ENCODE data around the gene UNC119. TPM values are rescaled to one million over a fixed set of nuclear protein-coding genes. Genes with fewer than 3 reads are reported as not detected.

Gene UNC119
- polyA plus RNA-seq, 3 donors: 77.5 to 189 (median 80.2) TPM

DNA sequence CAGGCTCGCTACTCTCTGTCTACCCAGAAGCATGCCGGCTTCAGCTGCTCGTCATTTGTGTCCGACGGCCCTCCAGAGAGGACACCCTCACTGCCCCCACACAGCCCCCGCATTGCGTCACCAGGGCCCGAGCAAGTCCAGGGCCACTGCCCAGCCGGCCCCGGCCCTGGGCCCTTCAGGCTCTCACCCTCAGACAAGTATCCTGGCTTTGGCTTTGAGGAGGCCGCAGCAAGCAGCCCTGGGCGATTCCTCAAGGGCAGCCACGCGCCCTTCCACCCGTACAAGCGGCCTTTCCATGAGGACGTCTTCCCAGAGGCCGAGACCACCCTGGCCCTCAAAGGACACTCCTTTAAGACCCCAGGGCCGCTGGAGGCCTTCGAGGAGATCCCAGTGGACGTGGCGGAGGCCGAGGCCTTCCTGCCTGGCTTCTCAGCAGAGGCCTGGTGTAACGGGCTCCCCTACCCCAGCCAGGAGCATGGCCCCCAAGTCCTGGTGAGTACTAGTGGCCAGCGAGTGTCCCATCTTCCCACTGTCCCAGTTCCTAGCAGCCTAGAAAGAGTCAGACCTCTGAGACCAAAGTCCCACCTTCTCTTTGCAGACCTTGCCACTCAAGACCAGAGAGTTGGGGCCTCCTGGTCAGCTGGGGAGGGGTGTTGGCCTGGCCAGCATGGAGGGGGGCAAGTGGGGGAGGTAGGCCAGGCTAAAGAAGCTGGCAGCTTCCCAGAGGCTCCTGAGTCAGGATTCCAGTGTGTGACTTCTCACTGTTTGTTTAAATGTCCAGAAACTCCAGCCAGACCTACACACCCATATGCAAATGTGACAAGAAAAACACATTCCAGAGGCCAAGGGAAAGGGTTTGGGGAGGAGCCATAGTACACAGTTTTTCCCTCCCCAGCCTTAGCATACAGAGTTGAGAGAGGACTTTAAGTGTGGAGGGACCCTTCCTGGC is 27.7 kb downstream of the UNC119 start:
- Histone ChIP-seq H3K79me2 (ENCODE audit: insufficient read depth, low read length) (no peaks in the 10 kb centered on the region), H3K4me2 (replicated peaks; ENCODE audit: extremely low read depth, low read length, poor library complexity, severe bottlenecking) (no peak overlapping the region), H4K20me1 (ENCODE audit: insufficient read depth, low read length) (no peaks in the 10 kb centered on the region), H3K27ac (ENCODE audit: low read depth in 1 of 2, low read length in 2 of 2) (no peak overlapping the region), H3K36me3 (replicated peaks in 1 of 2; ENCODE audit: control insufficient read depth in 1 of 2, insufficient read depth in 2 of 2, low read length in 2 of 2) (no peaks in the 10 kb centered on the region), H3K9me3 (replicated peaks in 1 of 2; ENCODE audit: control insufficient read depth in 1 of 2, insufficient read depth in 1 of 2, low read length in 2 of 2) (no peaks in the 10 kb centered on the region), H3K4me3 (replicated peaks in 1 of 3; ENCODE audit: low read depth in 2 of 3, low read length in 3 of 3) (no peak overlapping the region), H3K27me3 (ENCODE audit: control insufficient read depth in 2 of 2, insufficient read depth in 2 of 2, low read length in 2 of 2) (no peaks in the 10 kb centered on the region), H2AFZ (ENCODE audit: insufficient read depth, low read depth, low read length, poor library complexity, severe bottlenecking) (no peak overlapping the region), H3K9ac (ENCODE audit: insufficient read depth, low read length, poor library complexity, severe bottlenecking) (no peak overlapping the region), H3K4me1 (ENCODE audit: control insufficient read depth in 1 of 2, insufficient read depth in 2 of 2, low read length in 2 of 2) (peaks cover 0 to under 1% of the 10 kb centered on the region in 2 donors)
- Mint-ChIP-seq H3K4me3 (no peak overlapping the region), H3K4me1 (no peaks in the 10 kb centered on the region), H3K9me3 (no peaks in the 10 kb centered on the region), H3K36me3 (no peaks in the 10 kb centered on the region), H3K27ac (no peak overlapping the region), H3K27me3 (ENCODE audit: low read depth in 3 of 3) (peaks cover 0 to 6% (median 5%) of the 10 kb centered on the region in 3 donors)
- WGBS (ENCODE audit: insufficient coverage): 94% methylated on average over 24 of the region's 25 CpGs
- intact Hi-C loops (cut with micrococcal nuclease): no loop called here
- TF ChIP-seq, protein P1, sequence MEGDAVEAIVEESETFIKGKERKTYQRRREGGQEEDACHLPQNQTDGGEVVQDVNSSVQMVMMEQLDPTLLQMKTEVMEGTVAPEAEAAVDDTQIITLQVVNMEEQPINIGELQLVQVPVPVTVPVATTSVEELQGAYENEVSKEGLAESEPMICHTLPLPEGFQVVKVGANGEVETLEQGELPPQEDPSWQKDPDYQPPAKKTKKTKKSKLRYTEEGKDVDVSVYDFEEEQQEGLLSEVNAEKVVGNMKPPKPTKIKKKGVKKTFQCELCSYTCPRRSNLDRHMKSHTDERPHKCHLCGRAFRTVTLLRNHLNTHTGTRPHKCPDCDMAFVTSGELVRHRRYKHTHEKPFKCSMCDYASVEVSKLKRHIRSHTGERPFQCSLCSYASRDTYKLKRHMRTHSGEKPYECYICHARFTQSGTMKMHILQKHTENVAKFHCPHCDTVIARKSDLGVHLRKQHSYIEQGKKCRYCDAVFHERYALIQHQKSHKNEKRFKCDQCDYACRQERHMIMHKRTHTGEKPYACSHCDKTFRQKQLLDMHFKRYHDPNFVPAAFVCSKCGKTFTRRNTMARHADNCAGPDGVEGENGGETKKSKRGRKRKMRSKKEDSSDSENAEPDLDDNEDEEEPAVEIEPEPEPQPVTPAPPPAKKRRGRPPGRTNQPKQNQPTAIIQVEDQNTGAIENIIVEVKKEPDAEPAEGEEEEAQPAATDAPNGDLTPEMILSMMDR (IDR thresholded peaks at IDR 0.05): no peak
- DNase-seq: no peak

DNA sequence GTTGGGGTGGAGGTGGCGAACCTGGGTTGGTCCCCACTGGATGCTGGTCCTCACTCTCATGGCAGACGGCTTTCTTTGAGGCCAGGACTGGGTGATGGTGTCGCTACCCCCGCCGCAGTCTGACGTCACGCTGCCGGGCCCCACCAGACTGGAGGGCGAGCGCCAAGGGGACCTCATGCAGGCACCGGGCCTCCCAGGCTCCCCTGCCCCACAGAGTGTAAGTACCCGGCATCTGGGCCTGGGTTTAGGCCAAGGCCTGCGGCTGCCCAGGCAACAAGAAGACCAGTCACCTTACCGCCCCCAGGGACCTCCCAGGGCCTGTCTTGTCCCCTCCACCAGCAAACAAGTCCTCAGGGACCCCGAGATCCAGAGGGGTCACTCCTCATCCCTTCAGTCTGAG is 28.5 kb downstream of the UNC119 start:
- 97% methylated on average over 13 of the region's 15 CpGs for WGBS (ENCODE audit: insufficient coverage)
- Histone ChIP-seq H3K4me1 (ENCODE audit: control insufficient read depth in 1 of 2, insufficient read depth in 2 of 2, low read length in 2 of 2) (peaks cover 0 to 5% of the 10 kb centered on the region in 2 donors), H3K4me2 (replicated peaks; ENCODE audit: extremely low read depth, low read length, poor library complexity, severe bottlenecking) (no peak overlapping the region), H3K27ac (ENCODE audit: low read depth in 1 of 2, low read length in 2 of 2) (no peak overlapping the region), H3K9me3 (replicated peaks in 1 of 2; ENCODE audit: control insufficient read depth in 1 of 2, insufficient read depth in 1 of 2, low read length in 2 of 2) (no peaks in the 10 kb centered on the region), H2AFZ (ENCODE audit: insufficient read depth, low read depth, low read length, poor library complexity, severe bottlenecking) (no peak overlapping the region), H3K9ac (ENCODE audit: insufficient read depth, low read length, poor library complexity, severe bottlenecking) (no peak overlapping the region), H3K79me2 (ENCODE audit: insufficient read depth, low read length) (no peaks in the 10 kb centered on the region), H3K27me3 (ENCODE audit: control insufficient read depth in 2 of 2, insufficient read depth in 2 of 2, low read length in 2 of 2) (no peaks in the 10 kb centered on the region), H3K36me3 (replicated peaks in 1 of 2; ENCODE audit: control insufficient read depth in 1 of 2, insufficient read depth in 2 of 2, low read length in 2 of 2) (no peaks in the 10 kb centered on the region), H3K4me3 (replicated peaks in 1 of 3; ENCODE audit: low read depth in 2 of 3, low read length in 3 of 3) (no peak overlapping the region), H4K20me1 (ENCODE audit: insufficient read depth, low read length) (no peaks in the 10 kb centered on the region)
- Mint-ChIP-seq H3K36me3 (no peaks in the 10 kb centered on the region), H3K27me3 (ENCODE audit: low read depth in 3 of 3) (peaks cover 0 to 9% (median 6%) of the 10 kb centered on the region in 3 donors), H3K4me1 (peaks cover 5% of the 10 kb centered on the region), H3K9me3 (no peaks in the 10 kb centered on the region), H3K27ac (peak overlapping the region in 1 of 7 donors; percentile 21), H3K4me3 (no peak overlapping the region)
- TF ChIP-seq, protein P1 (IDR thresholded peaks at IDR 0.05): no peak
- intact Hi-C loops (cut with micrococcal nuclease): no loop called here
- DNase-seq: no peak

Data from CD14-positive monocyte (primary cell).